ENCODE results near the gene KISS1. TPM values are rescaled to one million over a fixed set of nuclear protein-coding genes. Genes with fewer than 3 reads are reported as not detected.

KISS1 gene
- total RNA-seq, 1 experiment from 2014 or later = not detected

DNA sequence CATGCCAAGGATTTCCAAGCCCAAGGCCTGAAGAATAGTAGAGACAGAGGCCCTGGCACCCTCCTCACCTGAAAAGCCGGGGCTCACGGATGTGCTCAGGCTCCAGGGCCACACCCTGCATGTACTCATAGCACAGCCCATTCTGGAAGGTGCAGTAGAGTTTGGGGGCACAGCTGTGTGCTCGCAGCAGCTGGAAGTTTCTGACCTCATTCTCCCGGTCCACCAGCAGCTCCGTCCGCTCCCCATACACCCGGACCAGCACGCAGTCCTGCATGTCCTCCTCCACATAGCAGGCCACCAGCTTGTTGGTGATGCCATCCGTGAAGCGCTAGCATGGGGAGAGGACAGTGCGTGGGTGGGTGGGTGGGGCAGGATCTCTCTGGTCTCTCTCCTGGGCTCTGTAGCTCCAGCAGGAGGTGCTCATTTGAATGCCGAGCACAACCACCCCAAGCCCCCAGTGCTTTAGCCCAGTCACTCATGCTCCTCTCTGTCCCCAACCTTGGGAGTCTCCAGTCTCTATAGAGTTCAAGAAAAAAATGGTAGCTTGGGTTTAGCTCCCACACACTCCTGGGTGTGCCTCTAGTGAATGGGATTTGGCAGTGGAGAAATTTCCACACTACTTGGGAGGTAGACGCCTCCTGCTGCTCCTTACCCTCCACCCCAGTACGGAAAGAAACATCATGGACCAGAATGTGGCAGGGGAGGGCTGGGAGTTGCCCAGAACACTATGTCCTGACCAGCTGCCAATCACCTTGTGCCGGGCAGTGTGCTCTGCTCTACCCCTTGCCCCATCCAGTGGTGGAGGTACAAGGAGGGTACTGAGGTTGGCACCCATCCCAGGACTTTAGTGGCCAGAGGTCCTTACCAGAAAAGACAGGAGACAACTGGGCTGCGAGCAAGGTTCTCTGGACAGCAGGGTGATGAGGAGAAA, 46.4 kb downstream of the KISS1 start:
- Histone ChIP-seq H3K27me3 (ENCODE audit: control insufficient read depth, insufficient read depth, low read length) (peaks cover 17% of the 10 kb centered on the region), H3K4me3 (ENCODE audit: insufficient read depth, low read depth, low read length) (no peak overlapping the region), H3K36me3 (replicated peaks; ENCODE audit: control insufficient read depth, insufficient read depth, low read length) (peaks cover 2% of the 10 kb centered on the region; the same call in 1 of the 2 replicates)
- no peak for DNase-seq

DNA sequence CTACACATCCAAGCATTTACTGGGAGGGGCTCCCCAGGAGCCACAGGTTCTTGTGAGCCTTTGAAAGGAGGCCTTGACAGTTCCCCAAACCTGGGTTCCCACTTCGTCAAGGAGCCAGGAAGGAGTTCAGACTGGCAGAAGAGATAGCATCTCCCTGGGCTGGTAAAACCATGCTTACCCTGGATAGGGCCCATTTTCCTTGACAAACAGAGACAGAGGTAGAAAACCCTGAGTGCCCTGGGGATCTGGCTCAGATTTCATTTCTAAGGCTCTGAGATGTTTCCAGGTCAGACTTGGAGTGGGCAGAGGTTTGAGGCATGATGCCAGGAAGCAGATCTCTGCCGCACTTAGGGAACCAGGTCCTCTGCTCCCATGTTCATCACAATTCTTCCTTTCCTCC, 47.2 kb downstream of the KISS1 start:
- Histone ChIP-seq H3K4me3 (ENCODE audit: insufficient read depth, low read depth, low read length) (no peak overlapping the region), H3K27me3 (ENCODE audit: control insufficient read depth, insufficient read depth, low read length) (peaks cover 17% of the 10 kb centered on the region), H3K36me3 (replicated peaks; ENCODE audit: control insufficient read depth, insufficient read depth, low read length) (peaks cover 2% of the 10 kb centered on the region; the same call in 1 of the 2 replicates)
- no peak for DNase-seq

DNA sequence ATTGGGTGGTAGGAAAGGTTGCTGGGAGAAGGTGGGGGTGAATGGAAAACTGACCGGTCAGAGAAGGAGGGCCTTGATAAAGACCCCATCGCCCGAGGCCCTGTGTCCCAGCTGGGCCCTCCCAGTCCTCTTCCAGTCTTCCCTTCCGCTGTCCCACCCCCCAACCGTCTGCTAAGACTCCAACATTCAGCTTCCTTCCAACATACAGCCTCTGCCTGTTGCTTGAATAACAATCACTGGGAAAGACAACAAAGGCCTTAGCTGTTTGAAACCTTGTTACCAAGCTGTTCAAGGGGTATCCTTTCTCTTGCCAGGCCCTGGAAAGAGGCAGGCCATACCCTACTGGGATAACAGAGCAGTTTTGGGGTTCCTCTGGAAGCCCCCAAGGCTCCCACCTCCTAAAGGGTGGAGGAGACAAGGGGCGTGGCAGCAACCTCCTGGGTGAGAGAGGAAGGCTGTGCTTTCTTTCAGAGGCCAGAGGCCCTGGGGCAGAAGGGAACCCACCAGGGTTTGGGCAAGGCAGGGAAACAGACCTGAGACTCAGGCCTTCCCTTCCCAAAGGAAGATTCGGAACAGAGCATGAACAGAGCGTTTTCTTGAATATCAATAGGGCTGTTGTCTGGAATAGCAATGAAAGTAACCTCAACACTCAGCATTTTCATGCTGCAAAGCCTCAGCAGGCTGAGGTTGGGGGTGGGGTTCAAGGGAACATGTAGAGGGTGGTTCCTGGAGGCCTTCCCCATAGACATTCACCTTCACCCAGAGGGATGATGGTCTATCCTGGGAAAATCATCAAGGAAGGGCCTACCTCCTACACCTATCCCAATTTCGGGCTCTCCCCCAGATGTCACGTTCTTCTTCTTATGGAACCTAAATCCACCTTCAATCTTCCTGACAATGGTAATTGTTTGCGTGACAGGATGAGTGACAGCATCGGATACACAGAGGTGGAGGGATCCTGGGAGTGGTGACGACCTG, 48.6 kb downstream of the KISS1 start:
- Histone ChIP-seq H3K4me3 (ENCODE audit: insufficient read depth, low read depth, low read length) (no peak overlapping the region), H3K36me3 (replicated peaks; ENCODE audit: control insufficient read depth, insufficient read depth, low read length) (peaks cover 2% of the 10 kb centered on the region; the same call in 1 of the 2 replicates), H3K27me3 (ENCODE audit: control insufficient read depth, insufficient read depth, low read length) (peaks cover 15% of the 10 kb centered on the region)
- DNase-seq = peak; percentile 78

DNA sequence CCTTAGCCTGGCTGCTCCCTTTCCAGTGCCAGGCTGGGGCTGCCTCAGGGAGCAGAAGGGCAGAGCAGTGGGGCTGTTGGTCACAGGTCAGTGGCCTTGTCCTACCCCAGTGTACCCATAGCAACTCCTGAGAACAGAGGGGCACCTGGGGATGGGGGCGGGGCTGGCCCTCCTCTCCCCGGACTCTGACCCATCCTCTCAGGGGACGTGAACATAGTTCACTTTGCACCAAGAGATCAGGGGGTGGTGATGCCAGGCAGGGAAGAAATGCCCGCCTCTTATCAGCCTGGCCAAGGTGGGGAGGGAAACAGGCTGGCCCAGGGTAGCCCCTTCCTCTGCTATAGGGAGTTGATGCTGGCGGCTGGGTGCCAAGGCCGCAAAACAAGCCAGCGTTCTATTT, 49.3 kb downstream of the KISS1 start:
- Histone ChIP-seq H3K4me3 (ENCODE audit: insufficient read depth, low read depth, low read length) (no peak overlapping the region), H3K27me3 (ENCODE audit: control insufficient read depth, insufficient read depth, low read length) (peaks cover 9% of the 10 kb centered on the region), H3K36me3 (replicated peaks; ENCODE audit: control insufficient read depth, insufficient read depth, low read length) (peaks cover 2% of the 10 kb centered on the region; the same call in 1 of the 2 replicates)
- DNase-seq = no peak

DNA sequence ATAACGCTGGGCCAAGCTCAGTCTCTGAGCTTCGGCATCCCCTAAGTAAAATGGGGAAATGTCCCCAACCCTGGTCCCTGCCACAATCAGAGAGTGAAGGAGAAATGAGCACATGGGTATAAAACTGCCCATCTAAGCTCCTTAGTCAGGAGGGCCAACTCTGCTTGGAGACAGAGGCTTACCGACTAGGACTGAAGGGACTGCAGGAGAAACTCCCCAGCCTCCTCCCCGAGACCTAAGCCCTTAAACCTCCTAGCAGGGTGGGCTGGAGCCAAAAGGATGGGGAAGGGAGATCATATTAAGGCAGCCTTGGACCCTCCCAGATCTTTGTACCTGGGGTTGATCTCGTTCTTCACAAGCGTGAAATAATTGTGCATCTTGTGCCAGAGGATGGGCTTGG, 50.0 kb downstream of the KISS1 start:
- H3K36me3 ChIP-seq (replicated peaks; ENCODE audit: control insufficient read depth, insufficient read depth, low read length) = peaks cover 2% of the 10 kb centered on the region; the same call in 1 of the 2 replicates
- H3K27me3 ChIP-seq (ENCODE audit: control insufficient read depth, insufficient read depth, low read length) = peaks cover 8% of the 10 kb centered on the region
- DNase-seq = no peak
- H3K4me3 ChIP-seq (ENCODE audit: insufficient read depth, low read depth, low read length) = no peak overlapping the region

DNA sequence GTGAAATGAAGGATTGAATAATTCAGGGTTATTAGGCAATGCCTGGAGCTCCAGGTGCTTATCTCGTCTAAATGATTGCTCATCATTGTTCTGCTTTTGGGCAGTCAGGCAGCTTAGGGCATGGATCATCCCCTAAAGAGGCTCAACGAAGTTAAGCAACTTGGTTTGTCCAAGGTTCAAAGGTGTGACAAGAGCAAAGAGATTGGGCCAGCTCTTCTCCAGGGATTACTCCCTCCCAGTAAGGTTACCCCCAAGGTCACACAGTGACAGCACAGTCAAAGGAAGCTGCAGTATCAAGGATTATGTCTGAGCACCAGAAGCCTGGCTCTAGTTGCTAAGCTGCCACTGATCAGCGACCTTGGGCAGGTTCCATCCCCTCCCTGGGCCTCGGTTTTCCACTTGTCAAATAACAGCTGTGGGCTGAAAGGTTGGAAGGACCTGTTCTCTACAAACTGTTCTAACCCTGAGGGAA, 51.2 kb downstream of the KISS1 start:
- no peak for DNase-seq
- H3K4me3 ChIP-seq (ENCODE audit: insufficient read depth, low read depth, low read length) = no peak overlapping the region
- H3K27me3 ChIP-seq (ENCODE audit: control insufficient read depth, insufficient read depth, low read length) = no peaks in the 10 kb centered on the region
- H3K36me3 ChIP-seq (replicated peaks; ENCODE audit: control insufficient read depth, insufficient read depth, low read length) = peaks cover 2% of the 10 kb centered on the region

GRCh38 chr1:204143276-204144041, 52.8 kb downstream of the KISS1 start:
- peaks cover 4% of the 10 kb centered on the region for H3K36me3 ChIP-seq (replicated peaks; ENCODE audit: control insufficient read depth, insufficient read depth, low read length)
- no peak overlapping the region for H3K4me3 ChIP-seq (ENCODE audit: insufficient read depth, low read depth, low read length)
- H3K27me3 ChIP-seq (ENCODE audit: control insufficient read depth, insufficient read depth, low read length) = no peaks in the 10 kb centered on the region
- no peak for DNase-seq

- H3K4me3 ChIP-seq (ENCODE audit: insufficient read depth, low read depth, low read length) = no peak overlapping the region
- DNase-seq = no peak
- peaks cover 4% of the 10 kb centered on the region for H3K36me3 ChIP-seq (replicated peaks; ENCODE audit: control insufficient read depth, insufficient read depth, low read length)
- no peaks in the 10 kb centered on the region; the same call in 1 of the 2 replicates for H3K27me3 ChIP-seq (ENCODE audit: control insufficient read depth, insufficient read depth, low read length)
Measured at GRCh38 chr1:204142032-204142974, 54.0 kb downstream of the KISS1 start.

DNA sequence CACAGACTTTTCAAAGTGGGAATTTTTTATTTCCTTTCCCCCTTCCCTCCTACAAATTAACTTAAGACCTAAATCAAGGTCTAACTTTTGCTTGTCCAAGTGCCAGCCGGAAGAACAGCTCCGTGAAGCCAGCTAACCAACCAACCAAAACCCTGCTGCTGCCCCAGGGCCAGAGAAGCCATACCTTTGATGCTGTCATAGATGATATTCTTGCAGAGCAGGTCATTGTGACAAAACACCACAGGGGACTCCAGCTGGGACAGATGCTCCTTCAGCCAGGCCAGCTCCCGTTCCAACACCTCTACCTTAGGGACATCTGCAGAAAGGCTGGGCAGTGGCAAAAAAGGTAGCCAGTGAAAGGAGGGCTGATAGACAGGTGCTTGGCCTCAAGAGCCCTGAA, 55.2 kb downstream of the KISS1 start:
- Histone ChIP-seq H3K4me3 (ENCODE audit: insufficient read depth, low read depth, low read length) (no peak overlapping the region), H3K36me3 (replicated peaks; ENCODE audit: control insufficient read depth, insufficient read depth, low read length) (peaks cover 4% of the 10 kb centered on the region), H3K27me3 (ENCODE audit: control insufficient read depth, insufficient read depth, low read length) (no peaks in the 10 kb centered on the region; the same call in 1 of the 2 replicates)
- DNase-seq = no peak

Other genes with a start within 250 kb of the KISS1 start
- 94.4 and 120 TPM in 2 replicates for gene SOX13, start 123.4 kb downstream of the KISS1 start, total RNA-seq (2014; rRNA removed; shearing (Covaris generic))
- 44.3 and 57.7 TPM in 2 replicates for gene ETNK2, start 44.4 kb downstream of the KISS1 start, total RNA-seq (2014; rRNA removed; shearing (Covaris generic))
- gene REN, start 30.2 kb downstream of the KISS1 start, total RNA-seq (2014; rRNA removed; shearing (Covaris generic)) = not detected in 2 replicates
- 0.76 and 1.0 TPM in 2 replicates for gene GOLT1A, start 17.5 kb upstream of the KISS1 start, total RNA-seq (2014; rRNA removed; shearing (Covaris generic))
- gene PLEKHA6, start 163.4 kb upstream of the KISS1 start, total RNA-seq (2014; rRNA removed; shearing (Covaris generic)) = 3.0 and 5.1 TPM in 2 replicates
- 37.1 and 40.6 TPM in 2 replicates for gene PPP1R15B, start 215.3 kb upstream of the KISS1 start, total RNA-seq (2014; rRNA removed; shearing (Covaris generic))

Measured in H7 (cell line).